Caco-2 (cell line): ENCODE data around the gene KRABD2.

Experiments
- BruUV-seq: library from RNA; stranded (reverse); fragments of 400-500 nt; replicated peaks from 2 replicates; lab custom pipeline; 2021; lab: Mats Ljungman, UMichigan
- CTCF ChIA-PET: fragments of 300-600 bp; sonication (Branson Sonifier 250); formaldehyde crosslinking; loops from one replicate; lab custom pipeline; 2022; ENCODE audit warnings: antibody characterized with exemption; lab: Charles Lee
- POLR2A ChIA-PET: fragments of 300-600 bp; sonication (Branson Sonifier 250); formaldehyde crosslinking; loops from one replicate; lab custom pipeline; 2022; ENCODE audit warnings: antibody characterized with exemption; lab: Charles Lee
- DNase-seq, 2 experiments: peaks; one replicate each; pipeline versions ENCODE4 v3.0.0 to v3.0.0-alpha.2; 2020 to 2022
- H3K27me3 ChIP-seq: replicated peaks from 2 replicates; pipeline ENCODE4 v1.6.0; 2011; ENCODE audit warnings: low read length; ENCODE audit not compliant: control insufficient read depth, insufficient read depth
- H3K36me3 ChIP-seq: 2 replicates; pipeline ENCODE4 v1.5.1; 2011; ENCODE audit warnings: low read length; ENCODE audit not compliant: control insufficient read depth, insufficient read depth
- H3K4me1 ChIP-seq: fragments of 250-450 bp; sonication (Bioruptor Pico); 2 replicates; pipeline ENCODE4 v1.5.1; 2020; ENCODE audit warnings: mild to moderate bottlenecking
- H3K4me3 ChIP-seq: 2 replicates; pipeline ENCODE4 v1.5.1; 2011; ENCODE audit warnings: low read depth, mild to moderate bottlenecking, control low read depth, low read length
- H3K9me3 ChIP-seq: fragments of 250-450 bp; sonication (Bioruptor Pico); 2 replicates; pipeline ENCODE4 v1.5.1; 2020; ENCODE audit warnings: mild to moderate bottlenecking, moderate library complexity
- H3K27ac Mint-ChIP-seq: one replicate; pipeline ENCODE4 v1.8.0; 2022; ENCODE audit warnings: mixed read lengths; ENCODE audit not compliant: unreplicated experiment
- H3K27me3 Mint-ChIP-seq: one replicate; pipeline ENCODE4 v1.8.0; 2022; ENCODE audit warnings: mixed read lengths; ENCODE audit not compliant: insufficient read depth, unreplicated experiment
- H3K36me3 Mint-ChIP-seq: one replicate; pipeline ENCODE4 v1.8.0; 2022; ENCODE audit warnings: mild to moderate bottlenecking, mixed read lengths; ENCODE audit not compliant: insufficient read depth, unreplicated experiment
- H3K4me1 Mint-ChIP-seq: one replicate; pipeline ENCODE4 v1.8.0; 2022; ENCODE audit warnings: low read depth, mixed read lengths; ENCODE audit not compliant: unreplicated experiment
- H3K4me3 Mint-ChIP-seq: one replicate; pipeline ENCODE4 v1.8.0; 2022; ENCODE audit warnings: mild to moderate bottlenecking, moderate library complexity, mixed read lengths; ENCODE audit not compliant: unreplicated experiment
- H3K9me3 Mint-ChIP-seq: one replicate; pipeline ENCODE4 v1.8.0; 2022; ENCODE audit warnings: mixed read lengths; ENCODE audit not compliant: unreplicated experiment
- intact Hi-C: fragments of 100-400 bp; cut with micrococcal nuclease; formaldehyde crosslinking; loops from one replicate; pipeline ENCODE4 v1.10.0; 2022; ENCODE audit not compliant: unreplicated experiment
- TF ChIP-seq, protein P1 (sequence below), 2 experiments: fragments of 200-600 bp in 1 of 2; IDR thresholded peaks; 1 replicate in 1 of 2; 2 replicates in 1 of 2; pipeline versions ENCODE4 v1.5.1 to v1.8.0; 2011 to 2022; ENCODE audit warnings: antibody characterized with exemption in 1 of 2, control low read depth in 1 of 2, inconsistent platforms in 1 of 2, low read depth in 1 of 2, low read length in 1 of 2, mild to moderate bottlenecking in 1 of 2, moderate library complexity in 1 of 2; ENCODE audit not compliant: insufficient read depth in 1 of 2, severe bottlenecking in 1 of 2, unreplicated experiment in 1 of 2

Gene KRABD2

DNA sequence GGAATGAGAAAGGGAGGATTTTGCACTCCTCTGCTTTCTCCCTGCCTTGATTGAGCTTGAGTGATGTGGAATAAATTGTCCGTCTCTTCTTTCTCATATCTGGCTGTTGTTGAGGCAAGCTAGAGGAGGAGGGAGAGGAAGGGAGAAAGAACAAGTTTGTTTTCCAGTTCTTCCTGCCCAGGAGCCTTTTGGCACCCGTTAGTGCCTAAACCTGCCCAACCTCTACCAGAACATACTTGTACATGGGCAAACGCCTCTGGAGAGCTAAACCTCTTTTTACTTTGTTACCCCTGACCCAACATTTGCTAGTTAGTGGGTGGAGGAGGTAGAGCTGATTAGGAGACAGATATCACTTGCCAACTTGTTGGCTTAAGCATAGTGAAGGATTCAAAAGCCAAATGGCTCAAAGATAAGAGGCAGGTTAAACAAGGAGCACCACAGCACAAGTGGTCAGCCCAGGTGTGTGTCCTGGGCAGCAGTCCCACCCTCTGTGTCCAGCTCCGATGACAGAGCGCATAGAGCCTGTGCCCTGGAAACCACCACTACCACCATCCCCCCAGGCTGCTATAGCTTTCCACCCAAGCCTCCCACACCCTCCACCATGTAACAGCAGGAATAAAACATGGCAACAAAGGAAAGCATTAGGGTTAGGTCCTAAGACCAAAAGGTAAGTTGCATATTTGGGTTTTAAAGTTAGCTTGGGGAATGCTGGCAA is 30.4 kb downstream of the KRABD2 start:
- no TSS peak for BruUV-seq
- ChIA-PET POLR2A (no interaction called here), CTCF (no interaction called here)

DNA sequence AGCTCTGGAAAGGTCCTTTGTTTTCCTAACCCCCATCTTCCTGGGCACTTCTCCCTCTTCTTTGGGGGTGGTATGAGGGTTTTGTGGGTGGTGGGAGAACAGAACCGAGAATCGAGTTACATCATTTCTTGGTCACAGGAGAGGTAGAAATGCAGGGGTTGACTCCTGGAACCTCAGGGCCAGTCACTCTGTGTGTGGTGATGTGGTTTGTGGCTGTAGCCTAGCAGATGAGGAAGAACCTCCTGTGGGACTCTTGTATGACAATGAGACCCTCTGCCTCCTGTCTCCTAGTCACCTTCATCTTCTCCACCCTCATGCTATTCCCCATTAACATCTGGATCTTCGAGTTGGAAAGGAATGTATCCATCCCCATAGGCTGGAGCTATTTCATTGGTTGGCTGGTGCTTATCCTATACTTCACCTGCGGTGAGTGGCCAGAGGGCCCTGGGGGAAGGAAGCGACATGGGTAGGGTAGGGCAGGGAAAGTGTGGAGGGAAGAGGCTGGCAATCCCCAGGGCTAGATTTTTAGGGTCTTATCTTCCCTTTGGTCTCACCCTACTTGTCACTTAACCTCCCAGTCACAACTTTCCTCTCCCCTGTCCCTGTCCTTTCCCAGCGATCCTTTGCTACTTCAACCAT is 31.3 kb downstream of the KRABD2 start:
- DNase-seq: no peak
- Histone ChIP-seq H3K27me3 (no peaks in the 10 kb centered on the region), H3K9me3 (no peaks in the 10 kb centered on the region), H3K36me3 (no peaks in the 10 kb centered on the region), H3K4me1 (no peaks in the 10 kb centered on the region), H3K4me3 (no peak overlapping the region)
- Mint-ChIP-seq H3K36me3 (no peaks in the 10 kb centered on the region), H3K4me3 (no peak overlapping the region), H3K9me3 (no peaks in the 10 kb centered on the region), H3K27ac (no peak overlapping the region), H3K27me3 (no peaks in the 10 kb centered on the region), H3K4me1 (no peaks in the 10 kb centered on the region)
- POLR2A ChIA-PET: no interaction called here
- BruUV-seq: no TSS peak
- CTCF ChIA-PET: no interaction called here
- intact Hi-C loops: no loop called here
- TF ChIP-seq, protein P1, sequence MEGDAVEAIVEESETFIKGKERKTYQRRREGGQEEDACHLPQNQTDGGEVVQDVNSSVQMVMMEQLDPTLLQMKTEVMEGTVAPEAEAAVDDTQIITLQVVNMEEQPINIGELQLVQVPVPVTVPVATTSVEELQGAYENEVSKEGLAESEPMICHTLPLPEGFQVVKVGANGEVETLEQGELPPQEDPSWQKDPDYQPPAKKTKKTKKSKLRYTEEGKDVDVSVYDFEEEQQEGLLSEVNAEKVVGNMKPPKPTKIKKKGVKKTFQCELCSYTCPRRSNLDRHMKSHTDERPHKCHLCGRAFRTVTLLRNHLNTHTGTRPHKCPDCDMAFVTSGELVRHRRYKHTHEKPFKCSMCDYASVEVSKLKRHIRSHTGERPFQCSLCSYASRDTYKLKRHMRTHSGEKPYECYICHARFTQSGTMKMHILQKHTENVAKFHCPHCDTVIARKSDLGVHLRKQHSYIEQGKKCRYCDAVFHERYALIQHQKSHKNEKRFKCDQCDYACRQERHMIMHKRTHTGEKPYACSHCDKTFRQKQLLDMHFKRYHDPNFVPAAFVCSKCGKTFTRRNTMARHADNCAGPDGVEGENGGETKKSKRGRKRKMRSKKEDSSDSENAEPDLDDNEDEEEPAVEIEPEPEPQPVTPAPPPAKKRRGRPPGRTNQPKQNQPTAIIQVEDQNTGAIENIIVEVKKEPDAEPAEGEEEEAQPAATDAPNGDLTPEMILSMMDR (IDR thresholded peaks at IDR 0.05; ENCODE audit: insufficient read depth in 1 of 2, low read depth in 1 of 2, low read length in 1 of 2, severe bottlenecking in 1 of 2, unreplicated experiment in 1 of 2): no peak

More for the DNA sequence above, 30.4 kb downstream of the KRABD2 start:
- intact Hi-C loops: no loop called here
- Histone ChIP-seq H3K4me1 (no peaks in the 10 kb centered on the region), H3K27me3 (no peaks in the 10 kb centered on the region), H3K4me3 (no peak overlapping the region), H3K36me3 (no peaks in the 10 kb centered on the region), H3K9me3 (no peaks in the 10 kb centered on the region)
- Mint-ChIP-seq H3K4me1 (no peaks in the 10 kb centered on the region), H3K27me3 (no peaks in the 10 kb centered on the region), H3K27ac (no peak overlapping the region), H3K36me3 (no peaks in the 10 kb centered on the region), H3K4me3 (no peak overlapping the region), H3K9me3 (no peaks in the 10 kb centered on the region)
- no peak for DNase-seq
- TF ChIP-seq, protein P1 (IDR thresholded peaks at IDR 0.05; ENCODE audit: insufficient read depth in 1 of 2, low read depth in 1 of 2, low read length in 1 of 2, severe bottlenecking in 1 of 2, unreplicated experiment in 1 of 2): no peak

DNA sequence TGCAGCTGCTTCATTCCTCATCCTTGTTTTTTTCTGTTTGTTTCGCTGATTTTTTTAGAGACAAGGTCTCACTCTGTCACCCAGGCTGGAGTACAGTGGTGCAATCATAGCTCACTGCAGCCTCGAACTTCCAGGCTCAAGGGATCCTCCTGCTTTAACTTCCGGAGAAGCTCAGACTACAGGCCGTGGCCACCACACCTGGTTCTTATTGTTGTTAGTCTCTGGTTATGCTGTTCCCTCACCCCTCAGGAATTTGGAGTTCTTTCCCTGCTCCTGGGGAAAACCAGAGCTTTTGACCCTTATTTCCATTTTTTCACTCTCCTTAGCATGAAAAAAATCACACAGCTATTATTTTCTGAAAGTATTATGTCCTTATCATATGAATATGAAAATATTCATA is 35.0 kb downstream of the KRABD2 start:
- POLR2A ChIA-PET: no interaction called here

More for the DNA sequence above, 35.0 kb downstream of the KRABD2 start:
- H3K9me3 ChIP-seq: no peaks in the 10 kb centered on the region
- no TSS peak for BruUV-seq
- no peaks in the 10 kb centered on the region for H3K4me1 ChIP-seq
- no peak overlapping the region for H3K4me3 ChIP-seq
- no peak overlapping the region for H3K4me3 Mint-ChIP-seq
- intact Hi-C loops: no loop called here
- H3K27me3 ChIP-seq: no peaks in the 10 kb centered on the region
- no peaks in the 10 kb centered on the region for H3K36me3 ChIP-seq
- CTCF ChIA-PET: no interaction called here
- no peak for DNase-seq
- no peaks in the 10 kb centered on the region for H3K36me3 Mint-ChIP-seq
- H3K27ac Mint-ChIP-seq: no peak overlapping the region
- H3K9me3 Mint-ChIP-seq: no peaks in the 10 kb centered on the region
- H3K4me1 Mint-ChIP-seq: no peaks in the 10 kb centered on the region
- TF ChIP-seq, protein P1 (IDR thresholded peaks at IDR 0.05; ENCODE audit: insufficient read depth in 1 of 2, low read depth in 1 of 2, low read length in 1 of 2, severe bottlenecking in 1 of 2, unreplicated experiment in 1 of 2): no peak
- no peaks in the 10 kb centered on the region for H3K27me3 Mint-ChIP-seq
